ENCODE data around the gene TMEM178B.

- TF ChIP-seq REST (IDR thresholded peaks at IDR 0.05; ENCODE audit: insufficient replicate concordance, low read depth): no peak
- TF ChIP-seq CTCF (IDR thresholded peaks at IDR 0.05; ENCODE audit: insufficient read depth, low read length): no peak
Measured at GRCh38 chr7:141416650-141417270, 342.9 kb downstream of the TMEM178B start.
